ENCODE results near the gene PCDHGA1.

PCDHGA1 gene

DNA sequence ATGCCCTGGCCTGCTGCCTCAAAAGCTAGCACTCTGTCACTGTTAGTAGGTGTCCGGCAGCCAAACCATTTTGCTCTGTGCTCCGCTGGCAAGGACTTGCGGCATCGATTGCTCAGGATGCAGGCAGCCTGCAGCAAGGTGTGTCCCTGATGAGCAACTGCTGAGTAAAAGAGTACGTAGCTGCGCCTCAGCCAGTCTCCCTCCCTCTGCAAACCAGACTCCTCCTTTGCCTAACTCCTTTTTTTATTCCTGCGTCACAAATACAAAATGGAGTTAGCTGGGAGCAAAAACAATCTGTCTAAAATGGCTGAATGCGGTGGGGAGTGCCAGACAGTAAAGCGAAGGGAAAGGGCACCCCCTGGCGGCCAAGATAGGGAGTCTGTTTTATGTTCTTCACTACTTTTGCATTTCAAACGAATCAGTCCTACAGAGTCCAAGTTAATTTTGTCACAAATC lies 227.4 kb downstream of the PCDHGA1 start:
- Histone ChIP-seq H3F3A (ENCODE audit: insufficient read depth, low read length) (no peaks in the 10 kb centered on the region), H3K4me1 (ENCODE audit: low read length) (no peaks in the 10 kb centered on the region), H3K79me2 (ENCODE audit: low read length) (peaks cover 3% of the 10 kb centered on the region; the same call in 1 of the 2 replicates), H2AFZ (ENCODE audit: low read length) (peak overlapping the region; percentile 59), H3K9me3 (replicated peaks; ENCODE audit: insufficient read depth, low read length) (no peaks in the 10 kb centered on the region), H3K27me3 (replicated peaks; ENCODE audit: insufficient read depth, low read length) (no peaks in the 10 kb centered on the region), H3K36me3 (replicated peaks; ENCODE audit: insufficient read depth, low read length) (no peaks in the 10 kb centered on the region), H4K20me1 (ENCODE audit: insufficient read depth, low read length) (no peaks in the 10 kb centered on the region), H3K4me2 (ENCODE audit: low read depth, low read length) (no peak overlapping the region), H3K27ac (ENCODE audit: low read length) (no peak overlapping the region), H3K4me3 (ENCODE audit: low read length) (no peak overlapping the region), H3K9ac (ENCODE audit: low read length) (no peak overlapping the region), H3K9me2 (replicated peaks; ENCODE audit: insufficient read depth, low read length) (no peaks in the 10 kb centered on the region)
- DNase-seq: peak; percentile 61
- TF ChIP-seq, protein P1, sequence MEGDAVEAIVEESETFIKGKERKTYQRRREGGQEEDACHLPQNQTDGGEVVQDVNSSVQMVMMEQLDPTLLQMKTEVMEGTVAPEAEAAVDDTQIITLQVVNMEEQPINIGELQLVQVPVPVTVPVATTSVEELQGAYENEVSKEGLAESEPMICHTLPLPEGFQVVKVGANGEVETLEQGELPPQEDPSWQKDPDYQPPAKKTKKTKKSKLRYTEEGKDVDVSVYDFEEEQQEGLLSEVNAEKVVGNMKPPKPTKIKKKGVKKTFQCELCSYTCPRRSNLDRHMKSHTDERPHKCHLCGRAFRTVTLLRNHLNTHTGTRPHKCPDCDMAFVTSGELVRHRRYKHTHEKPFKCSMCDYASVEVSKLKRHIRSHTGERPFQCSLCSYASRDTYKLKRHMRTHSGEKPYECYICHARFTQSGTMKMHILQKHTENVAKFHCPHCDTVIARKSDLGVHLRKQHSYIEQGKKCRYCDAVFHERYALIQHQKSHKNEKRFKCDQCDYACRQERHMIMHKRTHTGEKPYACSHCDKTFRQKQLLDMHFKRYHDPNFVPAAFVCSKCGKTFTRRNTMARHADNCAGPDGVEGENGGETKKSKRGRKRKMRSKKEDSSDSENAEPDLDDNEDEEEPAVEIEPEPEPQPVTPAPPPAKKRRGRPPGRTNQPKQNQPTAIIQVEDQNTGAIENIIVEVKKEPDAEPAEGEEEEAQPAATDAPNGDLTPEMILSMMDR (IDR thresholded peaks at IDR 0.05; ENCODE audit: low read length): peak; percentile 84
- no peak for TF ChIP-seq EZH2 (optimal IDR thresholded peaks at IDR 0.05; ENCODE audit: low read depth, low read length)

- no peak overlapping the region for H3K4me3 ChIP-seq (ENCODE audit: low read length)
- no peaks in the 10 kb centered on the region for H3K4me1 ChIP-seq (ENCODE audit: low read length)
- no peak overlapping the region for H3K9ac ChIP-seq (ENCODE audit: low read length)
- H3K9me3 ChIP-seq (replicated peaks; ENCODE audit: insufficient read depth, low read length): no peaks in the 10 kb centered on the region
- no peaks in the 10 kb centered on the region for H3K27me3 ChIP-seq (replicated peaks; ENCODE audit: insufficient read depth, low read length)
- TF ChIP-seq, protein P1 (IDR thresholded peaks at IDR 0.05; ENCODE audit: low read length): no peak
- no peak for TF ChIP-seq EZH2 (optimal IDR thresholded peaks at IDR 0.05; ENCODE audit: low read depth, low read length)
- TF ChIP-seq EZH2phosphoT487 (IDR thresholded peaks at IDR 0.05; ENCODE audit: low read length): no peak
- no peak overlapping the region for H3K4me2 ChIP-seq (ENCODE audit: low read depth, low read length)
- no peaks in the 10 kb centered on the region for H3F3A ChIP-seq (ENCODE audit: insufficient read depth, low read length)
- H3K9me2 ChIP-seq (replicated peaks; ENCODE audit: insufficient read depth, low read length): no peaks in the 10 kb centered on the region
- no peaks in the 10 kb centered on the region for H3K36me3 ChIP-seq (replicated peaks; ENCODE audit: insufficient read depth, low read length)
- DNase-seq: no peak
- peaks cover 6% of the 10 kb centered on the region; the same call in 1 of the 2 replicates for H3K79me2 ChIP-seq (ENCODE audit: low read length)
- no peak overlapping the region for H2AFZ ChIP-seq (ENCODE audit: low read length)
- no peaks in the 10 kb centered on the region for H4K20me1 ChIP-seq (ENCODE audit: insufficient read depth, low read length)
- no peak overlapping the region for H3K27ac ChIP-seq (ENCODE audit: low read length)
Measured at GRCh38 chr5:141558150-141558549, 227.8 kb downstream of the PCDHGA1 start.

DNA sequence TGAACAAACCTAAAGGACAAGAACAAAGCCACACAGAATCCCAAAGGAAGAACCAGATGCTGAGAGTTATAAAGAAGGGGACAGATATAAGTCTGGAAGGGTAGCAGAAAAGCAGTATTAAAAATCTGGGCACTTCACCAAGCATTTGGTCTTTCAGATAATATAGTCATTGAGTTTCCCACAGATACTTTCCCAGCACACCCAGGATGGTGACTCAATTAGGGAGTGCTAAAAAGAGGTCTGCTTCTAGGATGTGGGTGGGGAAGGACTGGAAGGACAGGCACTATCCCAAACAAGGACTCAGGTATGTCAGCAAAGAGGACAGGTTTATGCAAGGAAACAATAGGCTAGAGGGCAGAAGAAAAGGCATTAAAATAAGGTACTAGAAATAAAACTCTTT lies 229.1 kb downstream of the PCDHGA1 start:
- peaks cover 2% of the 10 kb centered on the region; the same call in 1 of the 2 replicates for H3F3A ChIP-seq (ENCODE audit: insufficient read depth, low read length)
- TF ChIP-seq EZH2phosphoT487 (IDR thresholded peaks at IDR 0.05; ENCODE audit: low read length) (no peak), EZH2 (optimal IDR thresholded peaks at IDR 0.05; ENCODE audit: low read depth, low read length) (no peak)
- TF ChIP-seq, protein P1 (IDR thresholded peaks at IDR 0.05; ENCODE audit: low read length): no peak
- no peaks in the 10 kb centered on the region; the same call in 1 of the 2 replicates for H3K4me1 ChIP-seq (ENCODE audit: low read length)
- H3K9ac ChIP-seq (ENCODE audit: low read length): no peak overlapping the region
- H3K27ac ChIP-seq (ENCODE audit: low read length): no peak overlapping the region
- DNase-seq: no peak
- no peaks in the 10 kb centered on the region for H3K36me3 ChIP-seq (replicated peaks; ENCODE audit: insufficient read depth, low read length)
- H3K9me3 ChIP-seq (replicated peaks; ENCODE audit: insufficient read depth, low read length): no peaks in the 10 kb centered on the region
- H3K79me2 ChIP-seq (ENCODE audit: low read length): peaks cover 14% of the 10 kb centered on the region
- no peaks in the 10 kb centered on the region for H3K9me2 ChIP-seq (replicated peaks; ENCODE audit: insufficient read depth, low read length)
- no peak overlapping the region for H2AFZ ChIP-seq (ENCODE audit: low read length)
- H3K4me2 ChIP-seq (ENCODE audit: low read depth, low read length): no peak overlapping the region
- no peaks in the 10 kb centered on the region for H4K20me1 ChIP-seq (ENCODE audit: insufficient read depth, low read length)
- no peaks in the 10 kb centered on the region for H3K27me3 ChIP-seq (replicated peaks; ENCODE audit: insufficient read depth, low read length)
- no peak overlapping the region for H3K4me3 ChIP-seq (ENCODE audit: low read length)
